HL-60 (cell line): ENCODE measurements around the gene GALR2.

Experiments
- DNase-seq, 2 experiments: peaks; one replicate each; pipeline ENCODE4 v3.0.0-alpha.2; 2010 to 2020; ENCODE audit warnings: low read depth in 1 of 2, low spot score in 1 of 2
- H3K27ac ChIP-seq: fragments of 250-450 bp; sonication (Bioruptor Pico); replicated peaks from 2 replicates; pipeline ENCODE4 v1.5.1; 2020; ENCODE audit warnings: mild to moderate bottlenecking, moderate library complexity
- H3K27me3 ChIP-seq: fragments of 250-450 bp; sonication (Bioruptor Pico); 2 replicates; pipeline ENCODE4 v1.5.1; 2021; ENCODE audit warnings: mild to moderate bottlenecking, moderate library complexity; ENCODE audit not compliant: insufficient read depth, poor library complexity, severe bottlenecking
- H3K4me3 ChIP-seq: replicated peaks from 2 replicates; pipeline ENCODE4 v1.5.1; 2011; ENCODE audit warnings: mild to moderate bottlenecking, control low read depth, low read length; ENCODE audit not compliant: insufficient read depth
- CTCF ChIP-seq: IDR thresholded peaks from one replicate; pipeline ENCODE4 v1.5.1; 2011; ENCODE audit warnings: low read length, control low read depth, inconsistent platforms; ENCODE audit not compliant: insufficient read depth
- GABPA ChIP-seq: IDR thresholded peaks from 2 replicates; pipeline ENCODE4 v1.6.1; 2012; ENCODE audit warnings: low read depth
- POLR2AphosphoS5 ChIP-seq: IDR thresholded peaks from 2 replicates; pipeline ENCODE4 v1.6.1; 2012; ENCODE audit warnings: low read depth
- REST ChIP-seq: IDR thresholded peaks from 2 replicates; pipeline ENCODE4 v1.6.1; 2012; ENCODE audit warnings: low read depth; ENCODE audit not compliant: insufficient replicate concordance
- SPI1 ChIP-seq: IDR thresholded peaks from 2 replicates; pipeline ENCODE4 v1.6.1; 2012; ENCODE audit warnings: low read depth, mild to moderate bottlenecking, borderline replicate concordance

Gene GALR2

GRCh38 chr17:76094046-76094445 is 19.5 kb downstream of the GALR2 start:
- Histone ChIP-seq H3K27me3 (no peaks in the 10 kb centered on the region), H3K4me3 (no peak overlapping the region), H3K27ac (no peak overlapping the region)
- DNase-seq: no peak
- TF ChIP-seq REST (no peak), POLR2AphosphoS5 (no peak), GABPA (no peak), CTCF (no peak), SPI1 (no peak)

- no peak overlapping the region for H3K27ac ChIP-seq
- no peaks in the 10 kb centered on the region for H3K27me3 ChIP-seq
- TF ChIP-seq REST: no peak
- TF ChIP-seq GABPA: no peak
- TF ChIP-seq SPI1: no peak
- no peak for TF ChIP-seq POLR2AphosphoS5
- TF ChIP-seq CTCF: no peak
- H3K4me3 ChIP-seq: no peak overlapping the region
- DNase-seq: no peak
These were observed 21.4 kb downstream of the GALR2 start for GRCh38 chr17:76095943-76096342.

- Histone ChIP-seq H3K27ac (no peak overlapping the region), H3K4me3 (no peak overlapping the region)
- TF ChIP-seq CTCF: no peak
- TF ChIP-seq REST: no peak
- no peak for TF ChIP-seq SPI1
- no peak for TF ChIP-seq GABPA
- no peak for TF ChIP-seq POLR2AphosphoS5
These were observed 23.2 kb downstream of the GALR2 start for GRCh38 chr17:76097716-76098295.

More at GRCh38 chr17:76097716-76098295, 23.2 kb downstream of the GALR2 start:
- H3K27me3 ChIP-seq: no peaks in the 10 kb centered on the region
- DNase-seq: no peak
